GM21360 (cell line): ENCODE data around the gene CRYGN.
A peak's percentile ranks its signal among the peaks of the same experiment; 100 is the strongest.

Source experiments
- ATAC-seq: cut with Tn5 transposase; IDR thresholded peaks from one replicate; pipeline ENCODE4 v1.9.1; 2021; ENCODE audit warnings: mild to moderate bottlenecking, moderate library complexity; ENCODE audit not compliant: unreplicated experiment

The CRYGN gene, protein sequence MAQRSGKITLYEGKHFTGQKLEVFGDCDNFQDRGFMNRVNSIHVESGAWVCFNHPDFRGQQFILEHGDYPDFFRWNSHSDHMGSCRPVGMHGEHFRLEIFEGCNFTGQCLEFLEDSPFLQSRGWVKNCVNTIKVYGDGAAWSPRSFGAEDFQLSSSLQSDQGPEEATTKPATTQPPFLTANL

DNA sequence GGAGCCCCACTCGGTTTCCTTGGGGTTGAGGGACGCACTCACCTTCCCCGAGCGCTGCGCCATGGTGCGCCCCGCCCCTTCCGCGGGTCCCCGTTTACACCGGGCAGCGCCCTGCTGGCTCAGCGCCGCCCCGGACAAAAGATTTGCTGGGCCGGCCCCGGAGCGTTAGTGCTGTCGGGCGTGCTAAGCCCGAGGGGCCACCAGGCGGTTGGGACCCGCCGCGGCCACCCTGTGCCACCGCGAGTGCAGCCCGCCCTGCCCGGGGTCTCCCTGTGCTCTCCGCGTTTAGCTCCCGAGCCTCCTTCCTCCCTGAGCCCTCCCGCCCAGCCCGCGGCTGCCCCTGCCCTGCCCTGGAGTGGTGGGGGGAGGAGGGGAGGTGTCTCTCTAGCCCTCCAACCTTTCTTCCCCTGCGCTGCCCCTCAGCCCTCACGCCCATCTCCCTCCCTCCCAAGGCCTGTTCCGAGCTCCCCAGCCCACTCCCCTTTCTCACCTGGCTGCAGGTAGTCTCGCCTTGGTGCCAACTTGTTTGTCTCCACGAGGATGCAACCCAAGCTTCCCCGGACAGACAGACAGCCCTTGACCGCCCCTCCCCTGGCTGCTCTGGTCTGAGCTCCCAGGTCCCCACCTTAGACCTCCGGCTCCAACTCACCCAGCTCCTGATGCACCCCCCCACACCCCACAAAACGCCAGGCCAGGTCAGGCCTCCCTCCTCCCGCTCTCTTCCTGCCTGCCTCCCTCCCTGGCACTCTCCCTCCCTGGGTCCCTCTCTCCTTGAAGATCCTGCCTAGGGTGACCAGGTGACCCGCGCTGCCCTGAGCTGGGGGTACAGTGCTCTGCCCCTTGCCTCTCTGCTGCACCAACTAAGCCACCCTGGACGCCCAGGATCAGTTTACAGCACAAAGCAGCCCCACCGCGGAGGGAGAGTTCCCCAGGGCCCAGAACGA lies at the start of gene CRYGN:
Gene CRYGN (minus strand): TSS at position 287 of the 944 bp plus-strand sequence. CDS start 224 bp downstream, at position 63.
- no peak for ATAC-seq

DNA sequence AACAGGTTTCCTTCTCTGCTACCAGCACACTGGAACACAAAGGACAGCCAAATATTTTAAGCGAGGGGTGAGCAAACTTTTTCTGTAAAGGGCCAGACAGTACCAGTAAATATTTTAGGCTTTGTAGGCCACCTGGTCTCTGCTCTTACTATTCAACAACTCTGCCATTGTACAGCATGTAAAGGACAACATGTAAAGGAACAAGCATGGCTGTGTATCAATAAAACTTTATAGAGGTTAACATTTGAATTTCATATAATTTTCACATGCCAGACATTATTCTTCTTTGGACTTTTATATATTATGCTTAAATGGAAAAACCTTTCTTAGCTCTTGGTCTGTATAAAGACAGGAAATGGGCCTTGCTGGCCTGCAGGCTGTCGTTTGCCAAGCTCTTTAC lies 49.6 kb upstream of the CRYGN start:
- ATAC-seq, result no peak

DNA sequence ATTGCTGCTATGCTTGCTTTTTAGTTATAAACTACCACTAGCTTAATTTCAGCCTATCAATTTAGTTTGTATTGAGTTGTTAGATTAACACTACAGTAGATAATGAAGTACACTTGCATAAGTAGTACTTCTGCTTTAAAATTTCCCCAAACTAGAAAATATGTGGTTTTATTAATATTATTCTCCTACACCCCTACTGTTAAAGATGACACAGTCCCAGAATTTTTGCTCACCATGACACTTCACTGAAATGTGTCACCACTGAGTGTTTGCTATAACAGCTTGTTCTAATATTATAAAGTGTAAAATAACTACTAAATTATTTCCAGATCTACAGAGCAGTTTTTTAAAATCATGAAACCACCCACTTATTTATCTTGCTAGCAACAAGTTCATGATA lies 48.2 kb upstream of the CRYGN start:
- ATAC-seq, result no peak

GRCh38 chr7:151487228-151487627 lies 47.3 kb upstream of the CRYGN start:
- ATAC-seq, result no peak

DNA sequence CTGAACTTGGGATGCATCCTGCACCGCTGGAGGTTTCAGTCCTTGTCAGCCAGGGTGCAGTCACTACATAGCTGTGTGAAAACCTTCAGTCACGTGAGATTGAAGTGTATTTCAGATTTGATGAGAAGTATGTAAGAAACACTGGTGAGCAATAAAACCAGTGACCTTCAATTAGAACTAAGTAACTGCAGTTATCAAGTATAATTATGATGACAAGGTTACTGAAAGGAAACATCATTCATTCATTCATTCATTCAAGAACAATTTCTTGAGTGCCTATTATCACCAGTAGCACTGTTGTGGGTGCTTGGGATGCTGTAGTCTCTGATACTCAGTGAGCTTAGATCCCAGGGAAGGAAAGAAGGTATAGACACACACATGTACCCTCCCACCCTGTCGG lies 46.1 kb upstream of the CRYGN start:
- no peak for ATAC-seq

- peak; percentile 76 for ATAC-seq
These were observed 45.2 kb upstream of the CRYGN start for GRCh38 chr7:151484971-151485707.

- ATAC-seq, result no peak
These were observed 43.7 kb upstream of the CRYGN start for GRCh38 chr7:151483711-151483983.

GRCh38 chr7:151482883-151483710 lies 43.2 kb upstream of the CRYGN start:
- no peak for ATAC-seq

- no peak for ATAC-seq
These were observed 41.9 kb upstream of the CRYGN start for GRCh38 chr7:151481650-151482505.

DNA sequence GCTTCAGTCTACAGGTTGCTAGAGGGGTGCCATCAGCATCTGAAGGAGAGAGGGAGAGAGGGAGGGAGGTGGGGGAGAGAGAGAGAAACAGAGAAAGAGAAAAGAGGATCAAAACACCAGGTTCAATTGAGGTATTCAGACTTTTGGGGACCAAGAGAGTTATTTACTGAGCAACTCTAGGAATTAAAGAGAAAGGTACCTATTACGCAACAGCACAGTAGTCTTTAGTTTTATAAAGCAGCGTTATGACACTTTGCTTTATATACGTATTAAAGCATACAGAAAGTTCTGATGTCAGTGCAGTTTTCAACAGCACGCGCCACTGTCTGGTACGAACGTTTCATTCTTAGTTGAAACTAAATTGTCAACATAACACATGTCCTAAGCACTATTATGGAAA lies 37.9 kb upstream of the CRYGN start:
- no peak for ATAC-seq

DNA sequence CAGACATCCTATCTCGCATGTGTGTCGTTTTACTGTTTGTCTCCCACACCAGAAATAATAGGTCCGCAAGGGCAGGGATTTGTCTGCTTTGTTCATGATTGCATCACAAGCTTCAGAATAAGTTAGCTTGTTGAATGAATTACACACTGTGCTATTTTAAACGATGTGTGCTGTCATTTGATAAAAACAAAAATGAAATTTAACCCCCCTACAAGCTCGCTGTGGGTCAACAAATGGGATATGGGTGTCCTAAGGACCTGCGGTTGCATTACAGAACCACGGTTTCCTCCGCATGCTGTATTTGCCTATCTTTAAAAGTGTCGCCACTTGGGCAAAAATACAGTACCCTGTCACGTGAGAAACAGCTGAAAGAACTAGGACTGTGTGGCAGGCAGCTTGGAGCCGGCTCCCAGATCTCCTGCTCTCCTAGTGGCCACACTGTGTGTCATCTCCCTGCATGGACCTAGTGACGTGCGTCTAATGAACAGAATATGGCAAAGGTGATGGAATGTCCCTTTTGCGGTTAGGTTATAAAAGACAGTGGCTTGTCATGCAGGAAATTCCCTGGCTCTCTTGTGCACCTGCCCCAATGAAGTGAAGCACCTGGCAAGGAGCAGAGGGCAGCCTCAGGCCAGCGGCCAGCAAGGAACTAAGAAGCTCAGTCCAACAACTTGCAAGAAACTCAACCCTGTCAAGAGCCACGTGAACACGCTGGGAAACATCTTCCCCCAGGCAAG lies 32.9 kb upstream of the CRYGN start:
- ATAC-seq, result peak; percentile 36

- ATAC-seq, result no peak
These were observed 30.8 kb upstream of the CRYGN start for GRCh38 chr7:151470711-151471110.

GRCh38 chr7:151469281-151469680 lies 29.3 kb upstream of the CRYGN start:
- no peak for ATAC-seq

GRCh38 chr7:151468217-151469018 lies 28.5 kb upstream of the CRYGN start:
- ATAC-seq, result no peak

DNA sequence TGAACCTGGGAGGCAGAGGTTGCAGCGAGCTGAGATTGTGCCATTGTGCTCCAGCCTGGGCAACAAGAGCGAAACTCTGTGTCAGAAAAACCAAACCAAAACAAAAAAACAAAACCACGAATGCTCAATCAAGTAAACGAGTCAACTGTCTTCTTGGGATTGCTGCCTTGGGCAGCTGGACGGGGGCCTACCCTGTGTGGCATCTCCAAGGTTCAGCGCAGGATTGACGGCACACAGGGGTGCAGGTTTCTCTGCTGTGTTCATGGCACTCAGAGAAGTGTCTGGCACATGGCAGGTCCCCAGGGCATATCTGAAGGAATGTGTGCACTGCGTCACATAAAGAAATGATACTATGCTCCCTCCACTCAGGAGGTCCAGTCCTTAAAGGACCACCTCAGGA lies 25.2 kb upstream of the CRYGN start:
- ATAC-seq, result no peak

DNA sequence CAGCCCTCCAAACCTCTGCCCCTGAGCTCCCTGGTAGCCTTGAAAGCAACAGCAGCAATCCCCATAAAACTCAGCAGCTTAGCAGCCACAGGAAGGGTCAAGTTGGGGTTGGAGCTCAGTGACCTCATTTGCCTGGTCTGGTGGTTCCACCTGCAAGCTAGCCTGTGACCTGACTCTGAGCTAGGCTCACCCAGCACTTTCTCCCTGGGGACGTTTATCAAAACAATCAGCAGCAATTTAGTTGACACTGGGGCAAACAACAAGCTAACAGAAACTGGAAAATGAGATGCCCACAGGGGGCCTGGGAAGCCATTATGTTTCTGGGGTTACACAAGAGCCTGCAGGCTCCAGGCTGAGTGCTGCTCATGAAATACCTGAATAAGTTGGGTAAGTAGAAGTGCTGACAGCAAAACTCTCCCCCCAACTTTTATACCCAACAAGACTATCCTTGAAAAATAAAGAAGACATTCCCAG lies 22.4 kb upstream of the CRYGN start:
- ATAC-seq, result no peak

- ATAC-seq, result no peak
These were observed 21.9 kb upstream of the CRYGN start for GRCh38 chr7:151461942-151462230.

DNA sequence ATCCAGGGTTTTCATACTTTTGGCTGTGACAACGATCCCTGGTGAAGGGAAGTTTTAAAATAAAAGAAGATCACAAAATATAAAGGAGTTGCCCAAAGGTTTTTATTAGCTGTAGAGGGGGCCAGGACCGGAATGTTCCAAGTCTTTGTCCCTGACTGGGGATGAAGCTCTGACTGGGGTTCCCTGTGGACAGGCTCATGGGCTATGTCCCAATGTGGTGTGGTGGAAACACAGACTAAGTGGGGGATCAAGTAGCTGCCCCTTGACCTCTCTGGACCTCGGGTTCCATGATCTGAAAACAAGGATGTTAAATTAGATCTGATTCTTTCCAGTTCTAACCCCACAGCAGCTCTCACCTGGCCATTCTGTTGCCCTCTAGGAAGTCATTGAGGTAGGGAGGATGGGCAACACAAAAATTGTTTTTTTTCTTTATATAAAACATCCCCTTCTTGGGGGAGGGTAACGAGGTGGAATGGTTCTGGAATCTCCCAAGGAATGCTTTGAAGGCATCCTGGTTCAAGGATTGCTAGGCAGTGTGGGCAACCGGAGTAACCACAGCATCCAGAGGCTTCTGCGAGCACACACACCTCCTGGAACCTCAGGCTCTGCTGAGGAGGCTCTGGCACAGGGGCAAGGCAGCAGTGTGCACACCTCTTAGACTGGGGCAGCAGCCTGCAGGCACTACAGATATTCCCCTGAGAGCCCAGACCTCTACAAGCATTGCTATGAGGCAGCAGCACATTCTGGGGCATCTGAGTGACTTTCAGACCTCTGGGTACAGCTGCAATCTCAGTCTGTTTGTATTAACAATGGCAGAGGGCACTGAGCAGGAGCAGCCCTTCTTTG lies 21.4 kb upstream of the CRYGN start:
- no peak for ATAC-seq
